ENCODE measurements around the gene ADAMTS2. TPM values are rescaled to one million over a fixed set of nuclear protein-coding genes. Genes with fewer than 3 reads are reported as not detected.

Gene ADAMTS2
- total and polyA plus RNA-seq, 2 donors from 2014 or later = 2.0 to 13.6 TPM

DNA sequence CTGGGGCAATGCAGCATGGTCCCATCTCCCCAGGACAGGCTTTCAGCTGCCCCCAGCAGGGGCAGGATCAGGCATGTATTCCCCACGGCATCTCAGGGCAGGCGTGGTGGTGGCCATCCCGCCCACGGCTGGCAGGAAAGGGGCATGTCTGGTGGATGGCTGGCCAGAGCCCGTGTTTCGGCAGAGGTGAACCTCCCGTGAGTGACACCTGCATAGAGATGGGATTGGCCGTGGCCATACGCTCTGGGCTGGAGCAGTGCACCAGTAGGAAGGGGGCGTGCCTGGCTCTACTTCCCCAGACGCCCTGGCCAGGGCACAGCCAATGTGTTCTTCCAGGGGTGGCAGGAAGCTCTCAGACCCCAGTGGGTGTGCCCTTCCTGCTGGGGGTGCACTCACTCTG, 146.0 kb downstream of the ADAMTS2 start:
- H3K4me3 ChIP-seq (ENCODE audit: low read length in 3 of 3) = no peak overlapping the region
- H3K4me1 ChIP-seq (ENCODE audit: control insufficient read depth in 2 of 3, insufficient read depth in 2 of 3, low read depth in 1 of 3, low read length in 3 of 3) = no peaks in the 10 kb centered on the region
- no peak for TF ChIP-seq CTCF (IDR thresholded peaks at IDR 0.05; ENCODE audit: borderline replicate concordance, extremely low read depth, insufficient read depth)
- no peak overlapping the region for H3K9ac ChIP-seq (ENCODE audit: low read length in 3 of 3)
- H3K27me3 ChIP-seq (ENCODE audit: control insufficient read depth, insufficient read depth, low read length) = no peaks in the 10 kb centered on the region
- peak in 1 of 5 donors; percentile 47 for DNase-seq
- H3K36me3 ChIP-seq (ENCODE audit: control insufficient read depth in 2 of 3, insufficient read depth in 3 of 3, low read length in 3 of 3) = no peaks in the 10 kb centered on the region
- H3K9me3 ChIP-seq (ENCODE audit: control insufficient read depth in 2 of 3, insufficient read depth in 1 of 3, low read length in 3 of 3) = no peaks in the 10 kb centered on the region
- no peak for FAIRE-seq
- H3K27ac ChIP-seq (ENCODE audit: low read depth in 2 of 2, low read length in 2 of 2) = no peak overlapping the region
- intact Hi-C loops (cut with DNase I) = no loop called here

DNA sequence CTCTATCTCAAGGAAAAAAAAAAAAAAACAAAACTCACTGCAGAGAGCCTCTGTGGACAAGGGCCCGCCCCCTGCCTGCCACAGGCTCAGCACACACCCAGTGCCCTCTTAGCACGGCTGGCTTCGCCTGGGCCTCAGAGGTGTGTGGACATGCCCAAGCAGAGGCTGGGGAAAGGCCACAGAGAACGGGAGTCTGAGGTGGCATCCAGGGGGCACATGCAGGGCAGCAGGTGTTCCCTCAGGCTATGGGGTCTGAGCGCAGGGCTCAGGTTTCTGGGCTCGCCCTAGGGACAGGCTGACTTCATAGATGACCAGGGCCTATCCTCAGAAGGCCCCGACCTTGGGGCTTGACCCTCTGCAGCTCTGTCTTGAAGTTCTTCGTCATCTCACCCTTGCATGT, 146.4 kb downstream of the ADAMTS2 start:
- H3K9me3 ChIP-seq (ENCODE audit: control insufficient read depth in 2 of 3, insufficient read depth in 1 of 3, low read length in 3 of 3) = no peaks in the 10 kb centered on the region
- H3K4me3 ChIP-seq (ENCODE audit: low read length in 3 of 3) = no peak overlapping the region
- no peak overlapping the region for H3K27ac ChIP-seq (ENCODE audit: low read depth in 2 of 2, low read length in 2 of 2)
- FAIRE-seq (no peak), DNase-seq (peak in 1 of 5 donors; percentile 41)
- intact Hi-C loops (cut with DNase I) = no loop called here
- no peak for TF ChIP-seq CTCF (IDR thresholded peaks at IDR 0.05; ENCODE audit: borderline replicate concordance, extremely low read depth, insufficient read depth)
- no peak overlapping the region for H3K9ac ChIP-seq (ENCODE audit: low read length in 3 of 3)
- H3K4me1 ChIP-seq (ENCODE audit: control insufficient read depth in 2 of 3, insufficient read depth in 2 of 3, low read depth in 1 of 3, low read length in 3 of 3) = no peaks in the 10 kb centered on the region
- no peaks in the 10 kb centered on the region for H3K36me3 ChIP-seq (ENCODE audit: control insufficient read depth in 2 of 3, insufficient read depth in 3 of 3, low read length in 3 of 3)
- H3K27me3 ChIP-seq (ENCODE audit: control insufficient read depth, insufficient read depth, low read length) = no peaks in the 10 kb centered on the region

- H3K27me3 ChIP-seq (ENCODE audit: control insufficient read depth, insufficient read depth, low read length) = no peaks in the 10 kb centered on the region
- H3K9ac ChIP-seq (ENCODE audit: low read length in 3 of 3) = no peak overlapping the region
- DNase-seq = peak in 1 of 5 donors; percentile 23
- H3K36me3 ChIP-seq (ENCODE audit: control insufficient read depth in 2 of 3, insufficient read depth in 3 of 3, low read length in 3 of 3) = no peaks in the 10 kb centered on the region
- no peaks in the 10 kb centered on the region for H3K9me3 ChIP-seq (ENCODE audit: control insufficient read depth in 2 of 3, insufficient read depth in 1 of 3, low read length in 3 of 3)
- no peak for TF ChIP-seq CTCF (IDR thresholded peaks at IDR 0.05; ENCODE audit: borderline replicate concordance, extremely low read depth, insufficient read depth)
- no peak for FAIRE-seq
- intact Hi-C loops (cut with DNase I) = no loop called here
- no peak overlapping the region for H3K27ac ChIP-seq (ENCODE audit: low read depth in 2 of 2, low read length in 2 of 2)
- H3K4me3 ChIP-seq (ENCODE audit: low read length in 3 of 3) = no peak overlapping the region
- H3K4me1 ChIP-seq (ENCODE audit: control insufficient read depth in 2 of 3, insufficient read depth in 2 of 3, low read depth in 1 of 3, low read length in 3 of 3) = no peaks in the 10 kb centered on the region
These were observed 148.7 kb downstream of the ADAMTS2 start for GRCh38 chr5:179196405-179197079.

All from kidney (tissue), 14 donors.